GM18499 (cell line): ENCODE data around the gene TTYH2.

Experiments used
- ATAC-seq: cut with Tn5 transposase; IDR thresholded peaks from one replicate; pipeline ENCODE4 v1.9.1; 2021; ENCODE audit warnings: moderate number of reproducible peaks; ENCODE audit not compliant: insufficient read depth, unreplicated experiment

TTYH2 gene

GRCh38 chr17:74192950-74193781, 20.2 kb upstream of the TTYH2 start:
- ATAC-seq: no peak

- no peak for ATAC-seq
Measured at GRCh38 chr17:74194682-74195081, 18.7 kb upstream of the TTYH2 start.

- ATAC-seq: no peak
Measured at GRCh38 chr17:74196541-74197317, 16.6 kb upstream of the TTYH2 start.

GRCh38 chr17:74197801-74198200, 15.6 kb upstream of the TTYH2 start:
- ATAC-seq: no peak

- no peak for ATAC-seq
Measured at GRCh38 chr17:74198694-74199093, 14.7 kb upstream of the TTYH2 start.

GRCh38 chr17:74199306-74200092, 13.9 kb upstream of the TTYH2 start:
- ATAC-seq: no peak

GRCh38 chr17:74200112-74200511, 13.3 kb upstream of the TTYH2 start:
- ATAC-seq: no peak

GRCh38 chr17:74201250-74201649, 12.1 kb upstream of the TTYH2 start:
- ATAC-seq: no peak

- ATAC-seq: no peak
Measured at GRCh38 chr17:74201948-74202347, 11.4 kb upstream of the TTYH2 start.

- no peak for ATAC-seq
Measured at GRCh38 chr17:74202938-74203337, 10.4 kb upstream of the TTYH2 start.

GRCh38 chr17:74203439-74204240, 9.7 kb upstream of the TTYH2 start, which contains the start of gene RPL38:
Gene RPL38, plus strand, starts transcription at chr17:74203678. Its CDS starts 278 bp downstream, at chr17:74203956.
- no peak for ATAC-seq

GRCh38 chr17:74204474-74204873, 8.9 kb upstream of the TTYH2 start:
- no peak for ATAC-seq

GRCh38 chr17:74205274-74205673, 8.1 kb upstream of the TTYH2 start:
- no peak for ATAC-seq

GRCh38 chr17:74206332-74206818, 7.0 kb upstream of the TTYH2 start:
- no peak for ATAC-seq

- ATAC-seq: no peak
Measured at GRCh38 chr17:74210191-74211140, 2.9 kb upstream of the TTYH2 start.

GRCh38 chr17:74211141-74211911, 2.0 kb upstream of the TTYH2 start:
- ATAC-seq: no peak

GRCh38 chr17:74211912-74212208, 1.5 kb upstream of the TTYH2 start:
- no peak for ATAC-seq
